ENCODE results near the gene SAC3D1. TPM values are rescaled to one million over a fixed set of nuclear protein-coding genes. Genes with fewer than 3 reads are reported as not detected.
A peak's percentile ranks its signal among the peaks of the same experiment; 100 is the strongest.

SAC3D1 gene
- polyA plus RNA-seq, 1 experiment = 4.5 TPM

DNA sequence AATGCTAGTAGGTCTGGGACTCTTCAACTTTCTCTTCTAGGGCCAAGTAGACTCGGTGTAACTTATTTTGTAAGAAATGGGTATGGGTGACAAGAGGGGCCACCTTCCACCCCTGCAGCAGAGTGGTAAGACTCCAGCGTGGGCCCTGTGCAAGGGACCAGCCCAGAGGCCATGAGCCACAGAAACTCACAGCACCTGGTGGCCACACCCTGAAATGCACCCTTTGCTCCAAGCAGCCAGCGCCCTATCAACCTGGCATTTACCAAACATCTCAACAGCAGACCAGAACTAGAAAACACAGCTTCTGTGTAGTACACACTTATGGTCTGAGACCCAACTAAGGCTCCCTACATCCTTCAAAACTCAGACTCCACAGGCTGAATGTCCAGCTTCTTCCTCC, 37.1 kb downstream of the SAC3D1 start:
- DNase-seq (ENCODE audit: low read depth, low spot score) = no peak
- no peak overlapping the region for H3K4me3 ChIP-seq (ENCODE audit: low read depth, low read length)
- ChIA-PET POLR2A (no interaction called here), CTCF (no interaction called here)
- H3K9me3 ChIP-seq (ENCODE audit: control insufficient read depth, insufficient read depth, low read length) = no peaks in the 10 kb centered on the region
- H3K27me3 ChIP-seq (ENCODE audit: control insufficient read depth, insufficient read depth, low read length) = no peaks in the 10 kb centered on the region
- TF ChIP-seq, protein P1, sequence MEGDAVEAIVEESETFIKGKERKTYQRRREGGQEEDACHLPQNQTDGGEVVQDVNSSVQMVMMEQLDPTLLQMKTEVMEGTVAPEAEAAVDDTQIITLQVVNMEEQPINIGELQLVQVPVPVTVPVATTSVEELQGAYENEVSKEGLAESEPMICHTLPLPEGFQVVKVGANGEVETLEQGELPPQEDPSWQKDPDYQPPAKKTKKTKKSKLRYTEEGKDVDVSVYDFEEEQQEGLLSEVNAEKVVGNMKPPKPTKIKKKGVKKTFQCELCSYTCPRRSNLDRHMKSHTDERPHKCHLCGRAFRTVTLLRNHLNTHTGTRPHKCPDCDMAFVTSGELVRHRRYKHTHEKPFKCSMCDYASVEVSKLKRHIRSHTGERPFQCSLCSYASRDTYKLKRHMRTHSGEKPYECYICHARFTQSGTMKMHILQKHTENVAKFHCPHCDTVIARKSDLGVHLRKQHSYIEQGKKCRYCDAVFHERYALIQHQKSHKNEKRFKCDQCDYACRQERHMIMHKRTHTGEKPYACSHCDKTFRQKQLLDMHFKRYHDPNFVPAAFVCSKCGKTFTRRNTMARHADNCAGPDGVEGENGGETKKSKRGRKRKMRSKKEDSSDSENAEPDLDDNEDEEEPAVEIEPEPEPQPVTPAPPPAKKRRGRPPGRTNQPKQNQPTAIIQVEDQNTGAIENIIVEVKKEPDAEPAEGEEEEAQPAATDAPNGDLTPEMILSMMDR (IDR thresholded peaks at IDR 0.05; ENCODE audit: low read depth, low read length) = peak; percentile 57
- no peak overlapping the region for H3K27ac ChIP-seq (ENCODE audit: low read depth, low read length)

DNA sequence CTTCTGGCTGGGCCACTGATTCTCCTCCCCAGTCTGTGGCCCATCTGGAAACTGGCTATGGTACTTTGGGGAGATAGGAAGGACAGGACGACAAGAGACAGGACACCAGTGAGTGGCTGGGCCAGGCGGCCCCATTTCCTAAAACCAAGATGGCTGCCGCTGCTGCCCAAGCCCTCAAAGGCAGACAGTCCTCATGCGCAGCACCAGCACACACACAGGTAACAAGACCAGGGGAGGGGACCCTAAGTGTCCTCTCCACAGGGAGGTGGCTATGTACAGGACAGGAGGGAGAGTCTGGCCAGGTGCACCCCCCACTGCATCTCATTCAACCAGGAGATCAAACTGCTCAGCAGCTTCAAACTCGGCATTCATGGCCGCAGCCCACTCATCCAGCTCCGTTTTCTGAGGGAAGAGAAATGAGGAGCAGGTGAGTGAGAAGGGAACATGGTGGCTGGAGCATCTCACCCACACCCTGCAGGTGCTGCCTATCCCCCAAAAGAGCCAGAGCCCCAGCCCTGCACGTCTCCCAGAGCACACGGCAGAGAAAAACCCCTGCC, 37.9 kb downstream of the SAC3D1 start:
- no peaks in the 10 kb centered on the region; the same call in 1 of the 2 replicates for H3K9me3 ChIP-seq (ENCODE audit: control insufficient read depth, insufficient read depth, low read length)
- no peak for DNase-seq (ENCODE audit: low read depth, low spot score)
- no peaks in the 10 kb centered on the region for H3K27me3 ChIP-seq (ENCODE audit: control insufficient read depth, insufficient read depth, low read length)
- ChIA-PET CTCF (no interaction called here), POLR2A (no interaction called here)
- H3K27ac ChIP-seq (ENCODE audit: low read depth, low read length) = no peak overlapping the region
- H3K4me3 ChIP-seq (ENCODE audit: low read depth, low read length) = no peak overlapping the region
- TF ChIP-seq, protein P1 (IDR thresholded peaks at IDR 0.05; ENCODE audit: low read depth, low read length) = no peak

DNA sequence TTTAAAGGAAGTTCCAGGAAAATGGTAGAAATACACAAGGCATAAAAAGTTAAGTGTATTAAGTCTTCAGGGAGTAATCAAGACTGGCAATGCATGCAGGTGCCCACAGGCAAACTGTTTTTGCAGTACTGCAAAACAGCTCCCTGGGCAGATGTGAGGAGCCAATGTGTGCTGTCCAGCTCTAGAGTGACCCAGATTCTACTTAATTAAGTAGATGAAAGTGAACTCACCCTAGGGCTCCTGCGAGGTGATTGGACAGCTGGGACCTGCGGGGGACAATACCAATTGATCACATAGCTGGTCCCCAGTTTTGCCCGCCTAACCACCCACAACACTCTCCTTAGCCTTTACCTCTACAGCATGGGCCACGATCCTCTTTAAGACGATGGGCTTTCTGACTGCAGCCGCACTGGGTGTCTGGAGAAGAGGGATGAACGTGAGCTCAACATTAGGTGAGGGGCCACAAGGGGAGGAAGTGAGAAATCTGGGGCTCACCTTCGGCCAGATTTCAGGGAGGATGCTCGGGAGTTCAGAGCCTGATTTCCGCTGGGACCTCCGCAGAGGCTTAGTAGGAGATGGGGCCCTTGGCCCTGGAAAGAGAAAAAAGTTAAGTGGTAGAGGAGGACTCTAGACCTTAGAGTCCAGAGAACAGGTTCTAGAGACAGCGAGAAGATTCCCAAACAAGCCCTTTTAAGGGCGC, 42.3 kb downstream of the SAC3D1 start:
- ChIA-PET POLR2A (no interaction called here), CTCF (interaction anchor here (1.1 to 1.3 kb wide), 2 partner anchors 69 to 70 kb away, joined by 3 to 6 read pairs; partner anchors contain the start of gene ARL2)
- no peaks in the 10 kb centered on the region; the same call in 1 of the 2 replicates for H3K9me3 ChIP-seq (ENCODE audit: control insufficient read depth, insufficient read depth, low read length)
- H3K27ac ChIP-seq (ENCODE audit: low read depth, low read length) = peak overlapping the region; percentile 98
- no peaks in the 10 kb centered on the region for H3K27me3 ChIP-seq (ENCODE audit: control insufficient read depth, insufficient read depth, low read length)
- DNase-seq (ENCODE audit: low read depth, low spot score) = no peak
- peak overlapping the region; percentile 94 for H3K4me3 ChIP-seq (ENCODE audit: low read depth, low read length)
- TF ChIP-seq, protein P1 (IDR thresholded peaks at IDR 0.05; ENCODE audit: low read depth, low read length) = no peak

DNA sequence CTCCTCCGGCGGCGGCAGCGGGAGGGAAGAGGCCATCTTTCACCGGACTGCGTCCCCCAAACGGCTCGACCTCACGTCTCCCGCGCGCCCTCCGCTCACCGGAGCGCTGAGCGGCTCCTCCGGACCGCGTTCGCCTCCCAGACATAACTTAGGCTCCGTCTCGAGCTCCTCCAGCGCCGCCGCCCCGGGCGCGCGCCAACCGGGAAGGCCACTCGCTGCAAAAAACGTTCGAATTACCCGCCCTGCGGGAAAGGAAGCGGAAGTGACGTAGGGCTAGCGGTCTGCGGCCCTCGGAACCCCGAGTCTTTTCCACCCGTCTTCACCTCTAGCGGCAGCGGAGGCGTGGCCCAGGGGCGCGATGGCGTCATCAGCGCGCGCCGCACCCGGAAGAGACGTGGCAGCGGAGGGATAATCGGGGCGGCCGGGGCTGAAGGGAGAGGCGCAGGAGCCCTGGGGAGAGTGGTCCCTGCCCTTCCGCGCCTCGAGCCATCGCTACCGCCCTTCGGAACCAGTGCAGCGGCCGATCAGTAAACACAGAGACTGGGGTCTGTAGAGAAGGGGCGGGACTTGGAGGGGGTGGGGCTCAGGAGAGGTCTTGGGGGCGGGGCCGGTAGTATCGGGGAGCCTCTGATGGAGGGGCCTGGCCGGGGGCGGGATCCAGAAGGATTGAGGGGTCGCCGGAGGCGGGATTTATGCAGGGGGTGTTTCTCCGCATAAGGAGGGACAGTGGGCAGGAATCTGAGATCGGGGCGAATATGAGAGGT, 43.0 kb downstream of the SAC3D1 start, which contains the start of the genes CDCA5 and ZFPL1:
Gene CDCA5, minus strand, starts transcription at position 207 of the 764 bp plus-strand sequence. Its CDS starts 62 bp downstream, at position 145.
Gene ZFPL1, plus strand, starts transcription at position 389 of the 764 bp plus-strand sequence. CDS start 477 bp downstream, outside the sequence.
- TF ChIP-seq, protein P1 (IDR thresholded peaks at IDR 0.05; ENCODE audit: low read depth, low read length) = no peak
- POLR2A ChIA-PET = no interaction called here
- CTCF ChIA-PET = interaction anchor here (1.3 kb wide), 1 partner anchor 70 kb away, joined by 6 read pairs; the partner anchor contains the start of gene ARL2
- no peaks in the 10 kb centered on the region for H3K27me3 ChIP-seq (ENCODE audit: control insufficient read depth, insufficient read depth, low read length)
- DNase-seq (ENCODE audit: low read depth, low spot score) = peak; percentile 87
- H3K27ac ChIP-seq (ENCODE audit: low read depth, low read length) = peak within 1 kb of the TSS; percentile 98
- H3K4me3 ChIP-seq (ENCODE audit: low read depth, low read length) = peak within 1 kb of the TSS; percentile 94
- H3K9me3 ChIP-seq (ENCODE audit: control insufficient read depth, insufficient read depth, low read length) = no peaks in the 10 kb centered on the region; the same call in 1 of the 2 replicates

Measured in AG04450 (cell line).